ENCODE data around the gene SRSF8. TPM values are rescaled to one million over a fixed set of nuclear protein-coding genes. Genes with fewer than 3 reads are reported as not detected.

Gene SRSF8
- polyA plus RNA-seq, 1 of the 3 experiments (the other 2 are of a cell fraction): 25.4 TPM

DNA sequence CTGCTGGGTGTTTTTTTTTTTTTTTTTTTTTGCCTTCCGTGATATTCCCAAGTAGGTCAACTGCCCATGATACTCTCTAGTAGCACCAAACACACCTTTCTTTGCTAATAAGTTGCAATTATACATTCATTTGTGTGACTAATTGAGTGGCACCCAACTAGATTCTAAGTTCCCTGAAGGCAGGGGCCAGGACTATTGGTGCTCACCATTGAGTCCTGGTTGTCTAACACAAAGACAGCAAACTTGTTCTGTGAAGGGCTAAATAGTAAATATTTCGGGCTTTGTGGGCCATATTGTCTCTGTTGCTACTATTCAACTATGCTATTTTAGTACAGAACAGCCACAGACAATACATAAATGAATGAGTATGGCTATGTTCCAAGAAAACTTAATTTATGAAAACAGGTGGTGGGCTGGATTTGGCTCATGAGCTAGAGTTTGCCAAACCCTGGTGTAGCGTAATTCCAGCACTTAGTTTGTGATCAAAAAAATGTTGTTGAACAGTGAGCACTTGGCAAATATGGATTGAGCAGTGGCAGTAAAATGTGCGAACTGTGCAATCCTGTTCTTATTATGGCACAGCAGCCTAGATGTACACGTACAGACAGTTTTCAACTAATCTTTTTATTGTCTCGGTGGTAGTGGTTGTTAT is 34.3 kb downstream of the SRSF8 start:
- CTCF ChIA-PET: interaction anchor here (1.3 to 4.7 kb wide), 2 partner anchors 9 to 47 kb away, joined by 4 to 24 read pairs; no protein-coding TSS in a partner anchor

DNA sequence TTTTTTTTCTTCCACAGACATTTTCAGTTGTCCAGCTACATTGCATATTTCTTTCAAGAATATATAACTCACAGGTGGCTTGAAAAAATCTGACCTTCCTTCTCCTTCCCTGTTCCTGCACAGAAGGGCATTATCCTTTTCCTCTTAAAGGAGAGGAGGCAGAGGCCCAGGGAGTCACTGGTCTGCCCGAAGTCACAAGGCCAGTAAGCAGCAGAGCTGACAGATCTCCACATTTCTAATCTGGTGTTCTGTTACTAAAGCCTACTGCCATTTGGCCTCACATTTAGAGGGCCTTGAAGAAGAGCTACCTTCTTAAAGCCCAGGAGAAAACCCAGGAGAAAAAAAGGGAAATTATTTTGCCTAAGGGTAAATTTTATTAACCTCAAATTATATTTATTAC is 35.2 kb downstream of the SRSF8 start:
- H3K4me3 ChIP-seq (ENCODE audit: low read depth in 2 of 2, low read length in 1 of 2): no peak overlapping the region
- no peaks in the 10 kb centered on the region for H3F3A ChIP-seq (replicated peaks; ENCODE audit: insufficient read depth)
- no peak overlapping the region for H3K9ac ChIP-seq
- no peak for DNase-seq
- H3K4me2 ChIP-seq: no peak overlapping the region
- WGBS (ENCODE audit: low lambda C conversion rate): 83% methylated on average over 1 of the region's 1 CpG
- CTCF ChIA-PET: interaction anchor here (0.6 to 4.7 kb wide), 7 partner anchors 10 to 687 kb away, joined by 3 to 24 read pairs (median 3); no protein-coding TSS in a partner anchor
- H3K79me2 ChIP-seq (ENCODE audit: insufficient read depth): no peaks in the 10 kb centered on the region; the same call in 1 of the 2 replicates
- no peaks in the 10 kb centered on the region for H3K9me3 ChIP-seq
- POLR2A ChIA-PET: interaction anchor here (1.2 kb wide), 1 partner anchor 11 kb away, joined by 4 read pairs; no protein-coding TSS in a partner anchor
- H2AFZ ChIP-seq (ENCODE audit: low read depth): no peak overlapping the region
- peaks cover 0 to 4% of the 10 kb centered on the region in 2 experiments; a peak in 2 of 4 replicates for H3K4me1 ChIP-seq (ENCODE audit: control insufficient read depth in 1 of 2, insufficient read depth in 2 of 2, low read depth in 1 of 2, low read length in 1 of 2)
- no peaks in the 10 kb centered on the region for H3K36me3 ChIP-seq (replicated peaks in 1 of 2; ENCODE audit: control insufficient read depth in 1 of 2, insufficient read depth in 2 of 2, low read length in 1 of 2)
- no peaks in the 10 kb centered on the region for H3K27me3 ChIP-seq (ENCODE audit: insufficient read depth)
- no peak overlapping the region for H3K27ac ChIP-seq (ENCODE audit: low read depth in 2 of 2, low read length in 1 of 2)
- no peaks in the 10 kb centered on the region for H3K9me2 ChIP-seq
- H4K20me1 ChIP-seq (ENCODE audit: insufficient read depth): no peaks in the 10 kb centered on the region
- TF ChIP-seq RCOR1 (IDR thresholded peaks at IDR 0.05; ENCODE audit: low read length) (no peak), MEF2A (IDR thresholded peaks at IDR 0.05; ENCODE audit: borderline replicate concordance, low read depth) (no peak), SMC3 (IDR thresholded peaks at IDR 0.05; ENCODE audit: low read depth, low read length) (no peak), FOXJ3 (CRISPR knock-in tag; IDR thresholded peaks at IDR 0.05) (no peak), RFX5 (IDR thresholded peaks at IDR 0.05; ENCODE audit: low read length) (no peak), EZH2phosphoT487 (IDR thresholded peaks at IDR 0.05; ENCODE audit: borderline replicate concordance, low read depth) (no peak), TCF12 (IDR thresholded peaks at IDR 0.05) (no peak), RAD21 (IDR thresholded peaks at IDR 0.05; ENCODE audit: low read length) (no peak), MXI1 (IDR thresholded peaks at IDR 0.05; ENCODE audit: low read depth, low read length) (no peak), NFIC (IDR thresholded peaks at IDR 0.05; ENCODE audit: borderline replicate concordance) (no peak), FOXM1 (IDR thresholded peaks at IDR 0.05; ENCODE audit: low read depth) (no peak), ELF1 (IDR thresholded peaks at IDR 0.05) (no peak)
- TF ChIP-seq, protein P1, sequence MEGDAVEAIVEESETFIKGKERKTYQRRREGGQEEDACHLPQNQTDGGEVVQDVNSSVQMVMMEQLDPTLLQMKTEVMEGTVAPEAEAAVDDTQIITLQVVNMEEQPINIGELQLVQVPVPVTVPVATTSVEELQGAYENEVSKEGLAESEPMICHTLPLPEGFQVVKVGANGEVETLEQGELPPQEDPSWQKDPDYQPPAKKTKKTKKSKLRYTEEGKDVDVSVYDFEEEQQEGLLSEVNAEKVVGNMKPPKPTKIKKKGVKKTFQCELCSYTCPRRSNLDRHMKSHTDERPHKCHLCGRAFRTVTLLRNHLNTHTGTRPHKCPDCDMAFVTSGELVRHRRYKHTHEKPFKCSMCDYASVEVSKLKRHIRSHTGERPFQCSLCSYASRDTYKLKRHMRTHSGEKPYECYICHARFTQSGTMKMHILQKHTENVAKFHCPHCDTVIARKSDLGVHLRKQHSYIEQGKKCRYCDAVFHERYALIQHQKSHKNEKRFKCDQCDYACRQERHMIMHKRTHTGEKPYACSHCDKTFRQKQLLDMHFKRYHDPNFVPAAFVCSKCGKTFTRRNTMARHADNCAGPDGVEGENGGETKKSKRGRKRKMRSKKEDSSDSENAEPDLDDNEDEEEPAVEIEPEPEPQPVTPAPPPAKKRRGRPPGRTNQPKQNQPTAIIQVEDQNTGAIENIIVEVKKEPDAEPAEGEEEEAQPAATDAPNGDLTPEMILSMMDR (IDR thresholded peaks at IDR 0.05): no peak

More for the DNA sequence above, 34.3 kb downstream of the SRSF8 start:
- H3K9ac ChIP-seq: no peak overlapping the region
- H3K4me1 ChIP-seq (ENCODE audit: control insufficient read depth in 1 of 2, insufficient read depth in 2 of 2, low read depth in 1 of 2, low read length in 1 of 2): peaks cover 0 to 9% of the 10 kb centered on the region in 2 experiments; a peak in 2 of 4 replicates
- no peak overlapping the region for H2AFZ ChIP-seq (ENCODE audit: low read depth)
- peaks cover 7% of the 10 kb centered on the region for H3F3A ChIP-seq (replicated peaks; ENCODE audit: insufficient read depth)
- no peaks in the 10 kb centered on the region for H3K9me2 ChIP-seq
- TF ChIP-seq TCF12 (IDR thresholded peaks at IDR 0.05): no peak
- no peak for TF ChIP-seq TAF1 (IDR thresholded peaks at IDR 0.05; ENCODE audit: borderline replicate concordance, low read depth, low read length)
- TF ChIP-seq RXRA (IDR thresholded peaks at IDR 0.05; ENCODE audit: borderline replicate concordance, low read depth): no peak
- TF ChIP-seq USF2 (IDR thresholded peaks at IDR 0.05; ENCODE audit: borderline replicate concordance, low read depth, low read length): no peak
- no peak for TF ChIP-seq YY1 (IDR thresholded peaks at IDR 0.05; ENCODE audit: low read depth)
- TF ChIP-seq, protein P2, sequence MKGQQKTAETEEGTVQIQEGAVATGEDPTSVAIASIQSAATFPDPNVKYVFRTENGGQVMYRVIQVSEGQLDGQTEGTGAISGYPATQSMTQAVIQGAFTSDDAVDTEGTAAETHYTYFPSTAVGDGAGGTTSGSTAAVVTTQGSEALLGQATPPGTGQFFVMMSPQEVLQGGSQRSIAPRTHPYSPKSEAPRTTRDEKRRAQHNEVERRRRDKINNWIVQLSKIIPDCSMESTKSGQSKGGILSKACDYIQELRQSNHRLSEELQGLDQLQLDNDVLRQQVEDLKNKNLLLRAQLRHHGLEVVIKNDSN (IDR thresholded peaks at IDR 0.05; ENCODE audit: borderline replicate concordance, low read depth): no peak
- no peak for TF ChIP-seq NRF1 (IDR thresholded peaks at IDR 0.05; ENCODE audit: low read depth, low read length)
- no peak for TF ChIP-seq PBX3 (IDR thresholded peaks at IDR 0.05)
- no peak for TF ChIP-seq FOXJ3 (CRISPR knock-in tag; IDR thresholded peaks at IDR 0.05)
- no peak overlapping the region for H3K27ac ChIP-seq (ENCODE audit: low read depth in 2 of 2, low read length in 1 of 2)
- POLR2A ChIA-PET: no interaction called here
- no peaks in the 10 kb centered on the region for H3K36me3 ChIP-seq (replicated peaks in 1 of 2; ENCODE audit: control insufficient read depth in 1 of 2, insufficient read depth in 2 of 2, low read length in 1 of 2)
- 92% methylated on average over 6 of the region's 6 CpGs for WGBS (ENCODE audit: low lambda C conversion rate)
- H4K20me1 ChIP-seq (ENCODE audit: insufficient read depth): no peaks in the 10 kb centered on the region
- H3K4me2 ChIP-seq: no peak overlapping the region
- H3K4me3 ChIP-seq (ENCODE audit: low read depth in 2 of 2, low read length in 1 of 2): no peak overlapping the region
- H3K27me3 ChIP-seq (ENCODE audit: insufficient read depth): no peaks in the 10 kb centered on the region
- H3K79me2 ChIP-seq (ENCODE audit: insufficient read depth): no peaks in the 10 kb centered on the region; the same call in 1 of the 2 replicates
- H3K9me3 ChIP-seq: no peaks in the 10 kb centered on the region
- DNase-seq: no peak

Data from SK-N-SH (cell line).